ENCODE results near the gene SEC11A.
"Not testable (repeated sequence)": the region's sequence is repeated elsewhere in the genome, so short reads cannot be mapped to it uniquely, and the experiment has no call there.

Gene SEC11A

GRCh38 chr15:84669726-84670125 lies 46.2 kb downstream of the SEC11A start:
- DNase-seq = no peak

GRCh38 chr15:84668221-84668982 lies 47.5 kb downstream of the SEC11A start:
- no peak for DNase-seq

- DNase-seq = no peak
Observed at GRCh38 chr15:84666373-84666772, 49.6 kb downstream of the SEC11A start.

GRCh38 chr15:84661001-84661400 lies 54.9 kb downstream of the SEC11A start:
- no peak for DNase-seq

- no peak for DNase-seq
Observed at GRCh38 chr15:84659904-84660781, 55.8 kb downstream of the SEC11A start.

GRCh38 chr15:84658788-84659411 lies 57.0 kb downstream of the SEC11A start:
- DNase-seq = no peak

GRCh38 chr15:84658080-84658787 lies 57.7 kb downstream of the SEC11A start, which contains the start of gene NMB:
TSS of gene NMB (minus strand) at chr15:84658199. CDS start at chr15:84658152, 47 bp downstream.
- peak; percentile 87 to 91 for DNase-seq

GRCh38 chr15:84657748-84658079 lies 58.2 kb downstream of the SEC11A start:
- DNase-seq = no peak

GRCh38 chr15:84656972-84657371 lies 59.0 kb downstream of the SEC11A start:
- DNase-seq = no peak

GRCh38 chr15:84654689-84655453 lies 61.1 kb downstream of the SEC11A start:
- DNase-seq = peak; percentile 79 to 82

GRCh38 chr15:84653910-84654688 lies 61.8 kb downstream of the SEC11A start, which contains the start of gene WDR73:
TSS of gene WDR73 (minus strand) at chr15:84654283. CDS start at chr15:84654274, 9 bp downstream.
- peak; percentile 93 to 96 for DNase-seq

- DNase-seq = no peak
Observed at GRCh38 chr15:84653584-84653909, 62.4 kb downstream of the SEC11A start.

- no peak for DNase-seq
Observed at GRCh38 chr15:84649706-84650105, 66.2 kb downstream of the SEC11A start.

- no peak for DNase-seq
Observed at GRCh38 chr15:84648539-84648938, 67.4 kb downstream of the SEC11A start.

GRCh38 chr15:84647726-84648125 lies 68.2 kb downstream of the SEC11A start:
- DNase-seq = no peak

GRCh38 chr15:84645997-84646396 lies 69.9 kb downstream of the SEC11A start:
- no peak for DNase-seq

GRCh38 chr15:84645496-84645895 lies 70.4 kb downstream of the SEC11A start:
- no peak for DNase-seq

GRCh38 chr15:84643838-84644237 lies 72.1 kb downstream of the SEC11A start:
- DNase-seq = no peak

- not testable (repeated sequence) for DNase-seq
Observed at GRCh38 chr15:84642640-84643039, 73.3 kb downstream of the SEC11A start.

- not testable (repeated sequence) for DNase-seq
Observed at GRCh38 chr15:84641871-84642270, 74.1 kb downstream of the SEC11A start.

GRCh38 chr15:84638103-84638502 lies 77.8 kb downstream of the SEC11A start:
- DNase-seq = peak in 1 of 2 donors; percentile 26
